Measurements from ENCODE around the gene NFAM1. TPM values are rescaled to one million over a fixed set of nuclear protein-coding genes. Genes with fewer than 3 reads are reported as not detected.

The NFAM1 gene, protein sequence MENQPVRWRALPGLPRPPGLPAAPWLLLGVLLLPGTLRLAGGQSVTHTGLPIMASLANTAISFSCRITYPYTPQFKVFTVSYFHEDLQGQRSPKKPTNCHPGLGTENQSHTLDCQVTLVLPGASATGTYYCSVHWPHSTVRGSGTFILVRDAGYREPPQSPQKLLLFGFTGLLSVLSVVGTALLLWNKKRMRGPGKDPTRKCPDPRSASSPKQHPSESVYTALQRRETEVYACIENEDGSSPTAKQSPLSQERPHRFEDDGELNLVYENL
- total RNA-seq = 1 to 10 TPM; 4.1 to 4.4 TPM

DNA sequence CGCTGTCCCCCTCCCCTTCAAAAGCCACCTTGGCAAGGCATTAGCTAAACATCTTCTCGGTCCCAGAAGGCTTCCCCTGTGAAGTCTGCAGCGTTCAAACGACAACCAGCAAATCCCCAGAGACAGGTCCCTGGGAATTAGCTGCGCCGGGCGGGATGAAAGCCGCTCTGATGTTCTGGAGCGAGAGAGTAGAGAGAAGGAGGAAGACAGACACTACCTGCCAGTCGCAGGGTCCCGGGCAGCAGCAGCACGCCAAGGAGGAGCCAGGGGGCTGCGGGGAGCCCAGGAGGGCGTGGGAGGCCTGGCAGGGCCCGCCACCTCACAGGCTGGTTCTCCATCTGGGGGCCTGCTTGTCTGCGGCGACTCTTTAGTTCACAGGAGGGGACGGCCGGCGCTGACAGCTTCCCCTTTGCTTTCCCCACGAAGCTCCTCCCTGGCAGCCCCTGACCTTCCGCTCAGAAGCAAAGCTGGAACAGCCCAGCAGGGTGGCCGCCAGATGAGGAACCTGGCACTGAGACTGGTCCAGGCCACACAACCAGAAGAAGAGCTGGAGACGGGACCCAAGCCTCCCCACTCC is at the start of gene NFAM1:
NFAM1 (minus strand) TSS at position 384 of the 577 bp plus-strand sequence; CDS start at position 338, 46 bp downstream.
- H3K4me1 ChIP-seq (ENCODE audit: control insufficient read depth in 1 of 2, low read depth in 2 of 2) = peaks cover 0 to 9% of the 10 kb centered on the region in 2 donors
- H3K27ac ChIP-seq = peak within 1 kb of the TSS in 1 of 2 donors; percentile 25
- no peaks in the 10 kb centered on the region for H3K27me3 ChIP-seq (replicated peaks; ENCODE audit: insufficient read depth)
- H3K36me3 ChIP-seq = no peaks in the 10 kb centered on the region
- ATAC-seq (ENCODE audit: insufficient number of reproducible peaks, low FRiP score, low read depth) = no peak
- H3K9me3 ChIP-seq = no peaks in the 10 kb centered on the region
- DNase-seq (ENCODE audit: low spot score) = no peak
- peak within 1 kb of the TSS; percentile 62 for H3K4me3 ChIP-seq
- TF ChIP-seq CTCF (IDR thresholded peaks at IDR 0.05) = no peak

DNA sequence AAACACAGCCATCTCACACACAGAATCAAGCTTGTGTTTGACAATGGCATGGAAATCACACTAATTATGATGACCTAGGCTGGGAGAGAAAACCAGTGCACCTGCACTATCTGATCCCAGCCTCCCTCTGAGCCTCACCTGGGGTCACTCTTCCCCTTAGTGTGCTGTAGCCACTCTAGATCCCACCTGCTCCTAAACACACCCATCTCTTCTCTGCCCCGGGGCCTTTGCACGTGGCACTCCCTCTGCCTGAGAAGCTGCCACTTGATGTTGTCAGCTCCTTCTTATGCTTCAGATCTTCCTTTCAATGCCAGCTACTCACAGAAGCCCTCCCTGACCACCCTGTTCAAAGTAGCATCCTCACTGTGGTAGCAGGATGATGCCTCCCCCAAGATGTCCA is 42.9 kb upstream of the NFAM1 start:
- TF ChIP-seq CTCF (IDR thresholded peaks at IDR 0.05) = no peak

GRCh38 chr22:42473484-42474193 is 41.4 kb upstream of the NFAM1 start:
- TF ChIP-seq CTCF (IDR thresholded peaks at IDR 0.05) = peak; percentile 51
- DNase-seq (ENCODE audit: low spot score) = no peak
- H3K4me1 ChIP-seq (ENCODE audit: control insufficient read depth in 1 of 2, low read depth in 2 of 2) = no peaks in the 10 kb centered on the region
- peak; percentile 50 for ATAC-seq (ENCODE audit: insufficient number of reproducible peaks, low FRiP score, low read depth)
- no peak overlapping the region for H3K27ac ChIP-seq
- no peaks in the 10 kb centered on the region for H3K36me3 ChIP-seq
- H3K4me3 ChIP-seq = no peak overlapping the region
- H3K27me3 ChIP-seq (replicated peaks; ENCODE audit: insufficient read depth) = no peaks in the 10 kb centered on the region
- H3K9me3 ChIP-seq = no peaks in the 10 kb centered on the region

More for the DNA sequence above, 42.9 kb upstream of the NFAM1 start:
- Histone ChIP-seq H3K36me3 (no peaks in the 10 kb centered on the region), H3K4me3 (no peak overlapping the region), H3K4me1 (ENCODE audit: control insufficient read depth in 1 of 2, low read depth in 2 of 2) (no peaks in the 10 kb centered on the region), H3K9me3 (no peaks in the 10 kb centered on the region), H3K27me3 (replicated peaks; ENCODE audit: insufficient read depth) (no peaks in the 10 kb centered on the region), H3K27ac (no peak overlapping the region)
- ATAC-seq (ENCODE audit: insufficient number of reproducible peaks, low FRiP score, low read depth) (no peak), DNase-seq (ENCODE audit: low spot score) (no peak)

GRCh38 chr22:42472671-42473070 is 40.5 kb upstream of the NFAM1 start:
- Histone ChIP-seq H3K27ac (no peak overlapping the region), H3K4me3 (no peak overlapping the region), H3K4me1 (ENCODE audit: control insufficient read depth in 1 of 2, low read depth in 2 of 2) (no peaks in the 10 kb centered on the region), H3K9me3 (no peaks in the 10 kb centered on the region), H3K27me3 (replicated peaks; ENCODE audit: insufficient read depth) (no peaks in the 10 kb centered on the region), H3K36me3 (no peaks in the 10 kb centered on the region)
- TF ChIP-seq CTCF (IDR thresholded peaks at IDR 0.05) = no peak
- DNase-seq (ENCODE audit: low spot score) = no peak
- ATAC-seq (ENCODE audit: insufficient number of reproducible peaks, low FRiP score, low read depth) = no peak

DNA sequence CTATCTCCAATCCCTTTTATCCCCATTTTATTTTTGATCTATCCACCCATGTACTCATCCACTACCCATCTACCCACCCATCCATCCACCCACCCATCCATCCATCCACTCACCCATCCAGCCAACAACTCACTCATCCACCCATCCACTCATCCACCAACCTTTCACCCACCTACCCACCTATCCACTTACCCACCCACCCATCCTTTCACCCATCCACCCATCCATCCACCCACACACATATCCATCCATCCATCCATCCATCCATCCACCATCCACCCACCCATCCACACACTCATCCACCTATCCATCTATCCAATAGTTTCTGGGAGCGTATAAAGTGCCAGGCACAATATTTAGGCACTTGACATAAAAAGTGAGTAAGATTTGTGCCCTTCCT is 39.2 kb upstream of the NFAM1 start:
- ATAC-seq (ENCODE audit: insufficient number of reproducible peaks, low FRiP score, low read depth) (no peak), DNase-seq (ENCODE audit: low spot score) (no peak)
- no peaks in the 10 kb centered on the region for H3K36me3 ChIP-seq
- no peak for TF ChIP-seq CTCF (IDR thresholded peaks at IDR 0.05)
- H3K4me3 ChIP-seq = no peak overlapping the region
- H3K27ac ChIP-seq = no peak overlapping the region
- no peaks in the 10 kb centered on the region for H3K9me3 ChIP-seq
- H3K27me3 ChIP-seq (replicated peaks; ENCODE audit: insufficient read depth) = no peaks in the 10 kb centered on the region
- no peaks in the 10 kb centered on the region for H3K4me1 ChIP-seq (ENCODE audit: control insufficient read depth in 1 of 2, low read depth in 2 of 2)

Measured in thoracic aorta (tissue), 2 donors.